Smooth muscle cell (in vitro differentiated cells): ENCODE measurements around the gene DDN. TPM values are rescaled to one million over a fixed set of nuclear protein-coding genes. Genes with fewer than 3 reads are reported as not detected.
A peak's percentile ranks its signal among the peaks of the same experiment; 100 is the strongest.

Source experiments
- DNase-seq: peaks from one replicate; lab custom pipeline; 2025; ENCODE audit not compliant: unreplicated experiment; lab: John Stamatoyannopoulos, UW
- H2AFZ ChIP-seq: fragments of 200-600 bp; sonication (generic); 2 replicates; pipeline ENCODE4 v1.6.0; 2016; ENCODE audit warnings: antibody characterized with exemption, low read depth, mild to moderate bottlenecking
- H3F3A ChIP-seq: fragments of 200-600 bp; sonication (generic); 2 replicates; pipeline ENCODE4 v1.6.0; 2017; ENCODE audit warnings: antibody characterized with exemption, low read depth
- H3K27ac ChIP-seq: fragments of 200-600 bp; sonication (generic); 2 replicates; pipeline ENCODE4 v1.5.1; 2016; ENCODE audit warnings: low read depth, mild to moderate bottlenecking
- H3K27me3 ChIP-seq: fragments of 200-600 bp; sonication (generic); 2 replicates; pipeline ENCODE4 v1.6.1; 2016; ENCODE audit warnings: low read depth, mild to moderate bottlenecking
- H3K36me3 ChIP-seq: fragments of 200-600 bp; sonication (generic); 2 replicates; pipeline ENCODE4 v1.5.1; 2016; ENCODE audit warnings: low read depth
- H3K4me1 ChIP-seq: fragments of 200-600 bp; sonication (generic); 2 replicates; pipeline ENCODE4 v1.5.1; 2016; ENCODE audit warnings: low read depth
- H3K4me2 ChIP-seq: fragments of 200-600 bp; sonication (generic); 2 replicates; pipeline ENCODE4 v1.6.0; 2016; ENCODE audit warnings: mild to moderate bottlenecking
- H3K4me3 ChIP-seq: fragments of 200-600 bp; sonication (generic); 2 replicates; pipeline ENCODE4 v1.5.1; 2016; ENCODE audit warnings: mild to moderate bottlenecking
- H3K79me2 ChIP-seq: fragments of 200-600 bp; sonication (generic); 2 replicates; pipeline ENCODE4 v1.6.0; 2016; ENCODE audit warnings: low read depth, mild to moderate bottlenecking
- H3K9ac ChIP-seq: fragments of 200-600 bp; sonication (generic); 2 replicates; pipeline ENCODE4 v1.6.0; 2016; ENCODE audit warnings: low read depth
- H3K9me3 ChIP-seq: fragments of 200-600 bp; sonication (generic); replicated peaks from 2 replicates; pipeline ENCODE4 v1.5.1; 2016; ENCODE audit warnings: low read depth
- H4K20me1 ChIP-seq: fragments of 200-600 bp; sonication (generic); 2 replicates; pipeline ENCODE4 v1.6.0; 2016; ENCODE audit warnings: low read depth
- WGBS: methylation state at CpG from one replicate; pipeline ENCODE4 v1.1.7; 2016; ENCODE audit warnings: low lambda C conversion rate; 5-methylcytosine and 5-hydroxymethylcytosine counted together
- polyA plus RNA-seq: library from polyadenylated mRNA; unstranded; fragments of >200 nt; fragmentation: Nextera tagmentation; extraction: Ambion mirVana; gene quantifications from 2 replicates; pipeline ENCODE4 v1.2.1, GENCODE V29; 2016
- total RNA-seq: library from RNA; depleted of rRNA; stranded (reverse); fragments of >200 nt; gene quantifications from 2 replicates; pipeline ENCODE4 v1.2.3, GENCODE V29; 2014
- TF ChIP-seq, protein P1 (sequence below): fragments of 200-600 bp; sonication (generic); IDR thresholded peaks from 2 replicates; pipeline ENCODE4 v1.5.1; 2017; ENCODE audit warnings: borderline replicate concordance, mild to moderate bottlenecking, antibody characterized with exemption; ENCODE audit not compliant: insufficient read depth, poor library complexity, severe bottlenecking

Gene DDN
- total and polyA plus RNA-seq, 2 experiments from 2014 or later: 0.03 to 0.13 TPM

DNA sequence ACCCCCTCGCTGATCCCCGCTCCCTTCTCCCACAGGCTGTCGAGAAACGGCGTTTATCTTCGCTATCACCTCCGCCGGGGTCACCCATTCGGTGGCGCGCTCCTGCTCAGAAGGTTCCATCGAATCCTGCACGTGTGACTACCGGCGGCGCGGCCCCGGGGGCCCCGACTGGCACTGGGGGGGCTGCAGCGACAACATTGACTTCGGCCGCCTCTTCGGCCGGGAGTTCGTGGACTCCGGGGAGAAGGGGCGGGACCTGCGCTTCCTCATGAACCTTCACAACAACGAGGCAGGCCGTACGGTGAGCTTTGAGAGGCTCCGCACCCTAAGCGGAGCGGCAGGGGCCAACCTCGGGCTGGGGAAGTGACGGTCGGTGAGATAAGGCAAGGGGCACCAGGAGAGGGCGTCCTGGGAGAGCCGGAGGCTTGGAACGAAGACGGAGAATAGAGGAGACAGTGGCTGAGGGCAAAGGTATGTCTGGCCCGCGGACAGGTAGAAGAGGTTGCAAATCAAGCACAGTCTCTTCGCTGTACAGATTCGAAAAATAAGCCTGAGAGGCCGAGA is 18.7 kb downstream of the DDN start:
- TF ChIP-seq, protein P1, sequence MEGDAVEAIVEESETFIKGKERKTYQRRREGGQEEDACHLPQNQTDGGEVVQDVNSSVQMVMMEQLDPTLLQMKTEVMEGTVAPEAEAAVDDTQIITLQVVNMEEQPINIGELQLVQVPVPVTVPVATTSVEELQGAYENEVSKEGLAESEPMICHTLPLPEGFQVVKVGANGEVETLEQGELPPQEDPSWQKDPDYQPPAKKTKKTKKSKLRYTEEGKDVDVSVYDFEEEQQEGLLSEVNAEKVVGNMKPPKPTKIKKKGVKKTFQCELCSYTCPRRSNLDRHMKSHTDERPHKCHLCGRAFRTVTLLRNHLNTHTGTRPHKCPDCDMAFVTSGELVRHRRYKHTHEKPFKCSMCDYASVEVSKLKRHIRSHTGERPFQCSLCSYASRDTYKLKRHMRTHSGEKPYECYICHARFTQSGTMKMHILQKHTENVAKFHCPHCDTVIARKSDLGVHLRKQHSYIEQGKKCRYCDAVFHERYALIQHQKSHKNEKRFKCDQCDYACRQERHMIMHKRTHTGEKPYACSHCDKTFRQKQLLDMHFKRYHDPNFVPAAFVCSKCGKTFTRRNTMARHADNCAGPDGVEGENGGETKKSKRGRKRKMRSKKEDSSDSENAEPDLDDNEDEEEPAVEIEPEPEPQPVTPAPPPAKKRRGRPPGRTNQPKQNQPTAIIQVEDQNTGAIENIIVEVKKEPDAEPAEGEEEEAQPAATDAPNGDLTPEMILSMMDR: no peak
- no peak overlapping the region for H3K9ac ChIP-seq
- H3K36me3 ChIP-seq: no peaks in the 10 kb centered on the region
- H3F3A ChIP-seq: no peaks in the 10 kb centered on the region
- no peak for DNase-seq
- H3K27me3 ChIP-seq: peaks cover 98% of the 10 kb centered on the region
- H3K4me1 ChIP-seq: peaks cover 17% of the 10 kb centered on the region
- peak overlapping the region; percentile 22 for H3K4me3 ChIP-seq
- H3K4me2 ChIP-seq: peak overlapping the region; percentile 65
- 3% methylated on average over 46 of the region's 46 CpGs for WGBS
- H4K20me1 ChIP-seq: no peaks in the 10 kb centered on the region
- H3K79me2 ChIP-seq: no peaks in the 10 kb centered on the region
- no peak overlapping the region for H2AFZ ChIP-seq
- H3K9me3 ChIP-seq: no peaks in the 10 kb centered on the region
- H3K27ac ChIP-seq: no peak overlapping the region

DNA sequence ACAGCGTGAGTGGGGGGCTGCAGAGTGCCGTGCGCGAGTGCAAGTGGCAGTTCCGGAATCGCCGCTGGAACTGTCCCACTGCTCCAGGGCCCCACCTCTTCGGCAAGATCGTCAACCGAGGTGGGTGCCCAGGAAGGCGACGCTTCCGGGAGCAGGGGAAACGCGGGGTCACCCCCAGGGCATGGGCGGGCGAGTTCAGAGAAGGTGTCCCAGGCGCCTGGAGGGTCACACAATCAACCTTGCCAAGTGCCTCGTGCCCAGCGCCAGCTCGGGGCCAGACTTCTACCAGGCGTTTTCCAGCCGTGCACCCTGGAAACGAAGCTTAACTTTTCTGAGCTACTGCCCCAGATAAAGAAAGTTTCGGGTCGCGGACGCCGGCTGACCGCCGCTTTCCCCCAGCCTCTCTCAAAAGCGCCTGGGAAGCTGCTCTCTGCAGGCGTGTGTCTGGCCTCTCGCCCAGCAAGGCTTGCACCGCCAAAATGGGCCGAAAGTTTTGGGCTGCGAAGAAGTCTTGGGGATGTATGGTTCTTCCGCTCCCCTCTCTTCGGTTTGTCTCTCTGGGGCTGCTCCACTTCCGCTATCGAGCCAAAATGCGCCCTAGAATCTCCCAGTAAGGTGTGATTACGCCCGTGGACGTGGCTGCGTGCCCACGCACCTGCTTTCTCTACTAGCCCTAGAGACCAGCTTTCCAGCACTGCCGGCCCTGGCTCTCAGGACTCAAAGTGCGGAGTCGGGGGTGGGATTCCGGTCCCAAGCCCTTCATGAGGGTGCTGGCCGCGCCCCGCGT is 19.4 kb downstream of the DDN start:
- H3K79me2 ChIP-seq: no peaks in the 10 kb centered on the region
- no peak for DNase-seq
- H3K27me3 ChIP-seq: peaks cover 98% of the 10 kb centered on the region
- 7% methylated on average over 55 of the region's 55 CpGs for WGBS
- no peaks in the 10 kb centered on the region for H3F3A ChIP-seq
- no peaks in the 10 kb centered on the region for H3K36me3 ChIP-seq
- peaks cover 17% of the 10 kb centered on the region for H3K4me1 ChIP-seq
- TF ChIP-seq, protein P1: no peak
- H2AFZ ChIP-seq: no peak overlapping the region
- no peak overlapping the region for H3K9ac ChIP-seq
- peak overlapping the region; percentile 22 for H3K4me3 ChIP-seq
- H3K9me3 ChIP-seq: no peaks in the 10 kb centered on the region
- no peak overlapping the region for H3K27ac ChIP-seq
- H3K4me2 ChIP-seq: peak overlapping the region; percentile 65
- no peaks in the 10 kb centered on the region for H4K20me1 ChIP-seq

DNA sequence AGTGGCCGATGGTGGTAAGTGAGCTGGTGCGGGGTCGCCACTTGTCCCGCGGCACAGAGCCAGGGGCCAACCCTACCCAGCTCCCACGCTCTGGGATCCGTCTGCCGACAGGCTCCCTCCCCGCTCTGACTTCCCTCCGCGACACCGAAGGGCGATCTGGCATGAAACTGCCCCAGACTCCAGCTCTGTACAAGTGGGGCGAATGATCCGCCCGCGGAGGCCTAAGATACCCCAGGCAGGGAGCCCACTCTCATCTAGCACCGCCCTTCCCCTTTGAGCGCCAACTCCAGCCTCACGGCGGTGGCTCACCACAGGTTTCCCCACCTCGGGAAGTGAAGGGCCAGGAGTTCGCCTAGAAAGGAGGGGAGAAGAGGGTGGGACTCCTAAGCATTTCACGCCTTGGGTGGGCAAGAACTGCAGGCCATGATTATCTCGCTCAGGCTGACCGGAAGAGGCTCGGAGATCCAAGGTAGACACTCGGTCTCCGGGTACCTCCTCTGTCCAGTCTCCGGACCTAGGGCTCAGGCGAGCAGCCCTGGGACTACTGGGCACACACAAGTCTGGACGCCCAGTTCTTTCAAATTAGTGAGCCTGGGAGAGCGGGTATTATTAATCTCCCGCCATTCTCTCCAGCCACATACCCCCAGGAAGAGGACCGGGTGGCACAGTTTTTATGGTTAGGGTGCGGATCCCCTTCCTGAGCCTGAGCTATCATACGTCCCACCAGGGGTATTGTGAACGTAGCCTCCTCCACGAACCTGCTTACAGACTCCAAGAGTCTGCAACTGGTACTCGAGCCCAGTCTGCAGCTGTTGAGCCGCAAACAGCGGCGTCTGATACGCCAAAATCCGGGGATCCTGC is 20.2 kb downstream of the DDN start:
- H3K27me3 ChIP-seq: peaks cover 98% of the 10 kb centered on the region
- TF ChIP-seq, protein P1: no peak
- H3K27ac ChIP-seq: no peak overlapping the region
- no peak overlapping the region for H2AFZ ChIP-seq
- 8% methylated on average over 45 of the region's 45 CpGs for WGBS
- no peak overlapping the region for H3K4me3 ChIP-seq
- H3K36me3 ChIP-seq: no peaks in the 10 kb centered on the region
- H3F3A ChIP-seq: no peaks in the 10 kb centered on the region
- no peak overlapping the region for H3K9ac ChIP-seq
- no peak for DNase-seq
- H3K79me2 ChIP-seq: no peaks in the 10 kb centered on the region
- H3K9me3 ChIP-seq: no peaks in the 10 kb centered on the region
- peaks cover 17% of the 10 kb centered on the region for H3K4me1 ChIP-seq
- no peaks in the 10 kb centered on the region for H4K20me1 ChIP-seq
- H3K4me2 ChIP-seq: peak overlapping the region; percentile 71
